ENCODE data around the gene LGSN. TPM values are rescaled to one million over a fixed set of nuclear protein-coding genes. Genes with fewer than 3 reads are reported as not detected.
"Not testable (repeated sequence)": the region's sequence is repeated elsewhere in the genome, so short reads cannot be mapped to it uniquely, and the experiment has no call there.

LGSN gene
- total RNA-seq (1 to 10 TPM in 1 of 9 donors, under 1 TPM in 2, not detected in 6; 0.04 to 1.3 (median 0.19) TPM), polyA plus RNA-seq (under 1 TPM in 1 of 3 donors, not detected in 2; 0.03 TPM)
- long read RNA-seq, donor 1, result 0 reads
- long read RNA-seq, donor 2, result 0 reads
- long read RNA-seq, donor 3, result 0 reads
- long read RNA-seq, donor 4, result 0 reads
- long read RNA-seq, donor 5, result 0 reads
- long read RNA-seq, donor 6, result 0 reads
- long read RNA-seq, donor 7, result 0 reads
- long read RNA-seq, donor 8, result 0 reads
- long read RNA-seq, donor 9, result 0 reads
- long read RNA-seq, donor 10, result 0 reads

GRCh38 chr6:63319939-63320338 lies at the start of gene LGSN:
LGSN (minus strand) TSS chr6:63319983; CDS start chr6:63319943, 40 bp downstream.
- 71 to 76% (median 76%) methylated on average over 4 of the region's 4 CpGs for WGBS, 4 donors
- H3K27ac ChIP-seq, result no peak within 1 kb of the TSS
- H3K9me3 ChIP-seq (replicated peaks in 1 of 3), result no peaks in the 10 kb centered on the region
- H3K36me3 ChIP-seq (replicated peaks in 1 of 2), result no peaks in the 10 kb centered on the region
- H3K4me1 ChIP-seq (replicated peaks in 1 of 2), result no peaks in the 10 kb centered on the region
- TF ChIP-seq POLR2A (IDR thresholded peaks at IDR 0.05), result no peak
- TF ChIP-seq, protein P1, sequence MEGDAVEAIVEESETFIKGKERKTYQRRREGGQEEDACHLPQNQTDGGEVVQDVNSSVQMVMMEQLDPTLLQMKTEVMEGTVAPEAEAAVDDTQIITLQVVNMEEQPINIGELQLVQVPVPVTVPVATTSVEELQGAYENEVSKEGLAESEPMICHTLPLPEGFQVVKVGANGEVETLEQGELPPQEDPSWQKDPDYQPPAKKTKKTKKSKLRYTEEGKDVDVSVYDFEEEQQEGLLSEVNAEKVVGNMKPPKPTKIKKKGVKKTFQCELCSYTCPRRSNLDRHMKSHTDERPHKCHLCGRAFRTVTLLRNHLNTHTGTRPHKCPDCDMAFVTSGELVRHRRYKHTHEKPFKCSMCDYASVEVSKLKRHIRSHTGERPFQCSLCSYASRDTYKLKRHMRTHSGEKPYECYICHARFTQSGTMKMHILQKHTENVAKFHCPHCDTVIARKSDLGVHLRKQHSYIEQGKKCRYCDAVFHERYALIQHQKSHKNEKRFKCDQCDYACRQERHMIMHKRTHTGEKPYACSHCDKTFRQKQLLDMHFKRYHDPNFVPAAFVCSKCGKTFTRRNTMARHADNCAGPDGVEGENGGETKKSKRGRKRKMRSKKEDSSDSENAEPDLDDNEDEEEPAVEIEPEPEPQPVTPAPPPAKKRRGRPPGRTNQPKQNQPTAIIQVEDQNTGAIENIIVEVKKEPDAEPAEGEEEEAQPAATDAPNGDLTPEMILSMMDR (IDR thresholded peaks at IDR 0.05), result no peak
- H3K27me3 ChIP-seq, result no peaks in the 10 kb centered on the region
- intact Hi-C loops (cut with DNase I), result no loop called here
- DNase-seq, result no peak
- H3K4me3 ChIP-seq, result no peak within 1 kb of the TSS

DNA sequence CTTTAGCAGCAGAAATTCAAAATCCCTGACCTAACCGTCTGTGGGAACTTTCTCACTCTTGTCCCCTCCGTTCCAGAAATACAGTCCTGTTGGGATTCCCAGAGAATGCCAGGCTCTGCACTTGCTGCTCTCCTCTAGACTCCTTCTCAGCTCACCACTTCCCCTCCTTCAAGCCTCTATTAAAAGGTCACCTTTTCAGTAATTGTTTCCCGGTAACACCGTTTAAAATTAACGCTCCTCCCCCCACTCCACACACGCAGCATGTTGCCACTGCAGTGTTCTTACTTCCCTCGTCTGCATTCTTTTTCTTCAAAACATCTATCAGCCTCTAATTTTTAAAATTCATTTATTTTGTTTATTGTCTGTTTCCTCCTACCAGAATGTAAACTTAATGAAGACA lies 48.6 kb upstream of the LGSN start:
- Histone ChIP-seq H3K27me3 (no peaks in the 10 kb centered on the region), H3K4me1 (replicated peaks in 1 of 2) (no peaks in the 10 kb centered on the region), H3K27ac (no peak overlapping the region), H3K9me3 (replicated peaks in 1 of 3) (no peaks in the 10 kb centered on the region), H3K36me3 (replicated peaks in 1 of 2) (no peaks in the 10 kb centered on the region), H3K4me3 (no peak overlapping the region)
- intact Hi-C loops (cut with DNase I), result no loop called here
- no peak for TF ChIP-seq POLR2A (IDR thresholded peaks at IDR 0.05)
- TF ChIP-seq, protein P1 (IDR thresholded peaks at IDR 0.05), result no peak
- 71 to 75% (median 73%) methylated on average over 7 of the region's 7 CpGs for WGBS, 4 donors
- no peak for DNase-seq

DNA sequence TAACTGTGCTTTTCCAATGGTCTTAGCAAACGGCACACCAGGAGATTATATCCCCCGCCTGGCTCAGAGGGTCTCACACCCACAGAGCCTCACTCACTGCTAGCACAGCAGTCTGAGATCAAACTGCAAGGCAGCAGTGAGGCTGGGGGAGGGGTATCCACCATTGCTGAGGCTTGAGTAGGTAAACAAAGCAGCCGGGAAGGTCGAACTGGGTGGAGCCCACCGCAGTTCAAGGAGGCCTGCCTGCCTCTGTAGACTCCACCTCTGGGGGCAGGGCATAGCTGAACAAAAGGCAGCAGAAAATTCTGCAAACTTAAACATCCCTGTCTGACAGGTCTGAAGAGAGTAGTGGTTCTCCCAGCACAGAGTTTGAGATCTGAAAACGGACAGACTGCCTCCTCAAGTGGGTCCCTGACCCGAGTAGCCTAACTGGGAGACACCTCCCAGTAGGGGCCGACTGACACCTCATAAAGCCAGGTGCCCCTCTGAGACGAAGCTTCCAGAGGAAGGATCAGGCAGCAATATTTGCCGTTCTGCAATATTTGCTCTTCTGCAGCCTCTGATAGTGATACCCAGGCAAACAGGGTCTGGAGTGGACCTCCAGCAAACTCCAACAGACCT lies 42.8 kb upstream of the LGSN start:
- intact Hi-C loops (cut with DNase I); H3K27me3 ChIP-seq; H3K36me3 ChIP-seq (replicated peaks in 1 of 2); H3K27ac ChIP-seq; H3K9me3 ChIP-seq (replicated peaks in 1 of 3); H3K4me1 ChIP-seq (replicated peaks in 1 of 2); H3K4me3 ChIP-seq; DNase-seq: not testable (repeated sequence)
- WGBS, 4 donors, result 74 to 87% (median 83%) methylated on average over 7 to 10 of the region's 10 CpGs

- H3K4me1 ChIP-seq (replicated peaks in 1 of 2), result peaks cover 2 to 12% of the 10 kb centered on the region in 2 donors
- not testable (repeated sequence) for H3K36me3 ChIP-seq (replicated peaks in 1 of 2); H3K27ac ChIP-seq; H3K4me3 ChIP-seq; DNase-seq; H3K9me3 ChIP-seq (replicated peaks in 1 of 3); H3K27me3 ChIP-seq
- WGBS, 4 donors, result 88 to 98% (median 90%) methylated on average over 3 of the region's 3 CpGs
- intact Hi-C loops (cut with DNase I), result loop anchor here in 1 of 2 donors (10.0 kb wide), 1 partner anchor 217 kb away; the partner anchor contains the start of genes LOC128125822 and PTP4A1
Observed at GRCh38 chr6:63357384-63357783, 37.6 kb upstream of the LGSN start.

DNA sequence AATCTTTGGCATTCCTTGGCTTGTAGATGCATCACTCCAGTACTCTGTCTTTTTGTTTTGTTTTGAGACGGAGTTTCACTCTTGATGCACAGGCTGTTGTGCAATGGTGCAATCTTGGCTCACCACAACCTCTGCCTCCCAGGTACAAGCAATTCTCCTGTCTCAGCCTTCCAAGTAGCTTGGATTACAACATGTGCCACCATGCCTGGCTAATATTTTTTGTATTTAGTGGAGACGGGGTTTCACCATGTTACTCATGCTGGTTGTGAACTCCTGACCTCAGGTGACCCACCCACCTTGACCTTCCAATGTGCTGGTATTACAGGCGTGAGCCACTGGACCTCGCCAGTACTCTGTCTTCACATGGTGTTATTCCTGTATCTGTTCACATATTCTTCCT lies 35.8 kb upstream of the LGSN start:
- H3K4me1 ChIP-seq (replicated peaks in 1 of 2), result peaks cover 6 to 16% of the 10 kb centered on the region in 2 donors
- WGBS, 4 donors, result 58 to 74% (median 66%) methylated on average over 4 of the region's 4 CpGs
- H3K36me3 ChIP-seq (replicated peaks in 1 of 2), result no peaks in the 10 kb centered on the region
- no peak overlapping the region for H3K27ac ChIP-seq
- TF ChIP-seq POLR2A (IDR thresholded peaks at IDR 0.05), result no peak
- TF ChIP-seq, protein P1 (IDR thresholded peaks at IDR 0.05), result no peak
- no peaks in the 10 kb centered on the region for H3K27me3 ChIP-seq
- H3K4me3 ChIP-seq, result no peak overlapping the region
- no peaks in the 10 kb centered on the region for H3K9me3 ChIP-seq (replicated peaks in 1 of 3)
- no peak for DNase-seq
- intact Hi-C loops (cut with DNase I), result loop anchor here in 1 of 2 donors (10.0 kb wide), 1 partner anchor 219 kb away; the partner anchor contains the start of genes LOC128125822 and PTP4A1
